ENCODE data around the gene TPRX1. TPM values are rescaled to one million over a fixed set of nuclear protein-coding genes. Genes with fewer than 3 reads are reported as not detected.

TPRX1 gene
- total RNA-seq, 1 donor from 2014 or later = not detected

- peaks cover 5% of the 10 kb centered on the region for H3K36me3 Mint-ChIP-seq (ENCODE audit: unreplicated experiment)
- no peak overlapping the region for H3K27ac Mint-ChIP-seq (ENCODE audit: unreplicated experiment)
- H3K4me1 Mint-ChIP-seq (ENCODE audit: low read depth, unreplicated experiment) = no peaks in the 10 kb centered on the region
- no peak overlapping the region for H3K4me3 Mint-ChIP-seq (ENCODE audit: unreplicated experiment)
- peaks cover 3% of the 10 kb centered on the region for H3K27me3 Mint-ChIP-seq (ENCODE audit: unreplicated experiment)
- TF ChIP-seq CTCF (IDR thresholded peaks at IDR 0.05; ENCODE audit: partially characterized antibody, unreplicated experiment) = no peak
- no peak for DNase-seq
- H3K9me3 Mint-ChIP-seq (ENCODE audit: unreplicated experiment) = peaks cover 5% of the 10 kb centered on the region
Measured at GRCh38 chr19:47802521-47803043, 1.8 kb downstream of the TPRX1 start.

- TF ChIP-seq CTCF (IDR thresholded peaks at IDR 0.05; ENCODE audit: partially characterized antibody, unreplicated experiment) = no peak
- H3K27ac Mint-ChIP-seq (ENCODE audit: unreplicated experiment) = no peak overlapping the region
- H3K4me1 Mint-ChIP-seq (ENCODE audit: low read depth, unreplicated experiment) = no peaks in the 10 kb centered on the region
- no peak overlapping the region for H3K4me3 Mint-ChIP-seq (ENCODE audit: unreplicated experiment)
- H3K27me3 Mint-ChIP-seq (ENCODE audit: unreplicated experiment) = peaks cover 3% of the 10 kb centered on the region
- H3K9me3 Mint-ChIP-seq (ENCODE audit: unreplicated experiment) = peaks cover 5% of the 10 kb centered on the region
- no peak for DNase-seq
- H3K36me3 Mint-ChIP-seq (ENCODE audit: unreplicated experiment) = peaks cover 5% of the 10 kb centered on the region
Measured at GRCh38 chr19:47801270-47801669, 3.1 kb downstream of the TPRX1 start.

- DNase-seq = no peak
- TF ChIP-seq CTCF (IDR thresholded peaks at IDR 0.05; ENCODE audit: partially characterized antibody, unreplicated experiment) = no peak
- Mint-ChIP-seq H3K27ac (ENCODE audit: unreplicated experiment) (no peak overlapping the region), H3K9me3 (ENCODE audit: unreplicated experiment) (peaks cover 7% of the 10 kb centered on the region), H3K4me1 (ENCODE audit: low read depth, unreplicated experiment) (no peaks in the 10 kb centered on the region), H3K4me3 (ENCODE audit: unreplicated experiment) (no peak overlapping the region), H3K27me3 (ENCODE audit: unreplicated experiment) (peaks cover 1% of the 10 kb centered on the region), H3K36me3 (ENCODE audit: unreplicated experiment) (peaks cover 5% of the 10 kb centered on the region)
Measured at GRCh38 chr19:47798904-47799266, 5.5 kb downstream of the TPRX1 start.

GRCh38 chr19:47797996-47798903, 6.1 kb downstream of the TPRX1 start:
- H3K27ac Mint-ChIP-seq (ENCODE audit: unreplicated experiment) = no peak overlapping the region
- no peak for TF ChIP-seq CTCF (IDR thresholded peaks at IDR 0.05; ENCODE audit: partially characterized antibody, unreplicated experiment)
- peaks cover 5% of the 10 kb centered on the region for H3K36me3 Mint-ChIP-seq (ENCODE audit: unreplicated experiment)
- peaks cover 7% of the 10 kb centered on the region for H3K9me3 Mint-ChIP-seq (ENCODE audit: unreplicated experiment)
- no peak for DNase-seq
- no peak overlapping the region for H3K4me3 Mint-ChIP-seq (ENCODE audit: unreplicated experiment)
- peaks cover 1% of the 10 kb centered on the region for H3K27me3 Mint-ChIP-seq (ENCODE audit: unreplicated experiment)
- no peaks in the 10 kb centered on the region for H3K4me1 Mint-ChIP-seq (ENCODE audit: low read depth, unreplicated experiment)

GRCh38 chr19:47796785-47797184, 7.6 kb downstream of the TPRX1 start:
- no peaks in the 10 kb centered on the region for H3K4me1 Mint-ChIP-seq (ENCODE audit: low read depth, unreplicated experiment)
- no peak for DNase-seq
- H3K27ac Mint-ChIP-seq (ENCODE audit: unreplicated experiment) = no peak overlapping the region
- TF ChIP-seq CTCF (IDR thresholded peaks at IDR 0.05; ENCODE audit: partially characterized antibody, unreplicated experiment) = no peak
- no peak overlapping the region for H3K4me3 Mint-ChIP-seq (ENCODE audit: unreplicated experiment)
- H3K9me3 Mint-ChIP-seq (ENCODE audit: unreplicated experiment) = peaks cover 7% of the 10 kb centered on the region
- H3K36me3 Mint-ChIP-seq (ENCODE audit: unreplicated experiment) = peaks cover 5% of the 10 kb centered on the region
- H3K27me3 Mint-ChIP-seq (ENCODE audit: unreplicated experiment) = peaks cover 1% of the 10 kb centered on the region

Data from glutamatergic neuron (in vitro differentiated cells).